NCI-H2107 (cell line): ENCODE data around the gene TMEM14B.
"Not testable (repeated sequence)": the region's sequence is repeated elsewhere in the genome, so short reads cannot be mapped to it uniquely, and the experiment has no call there.

ENCODE experiments used
- DNase-seq: peaks from one replicate; lab custom pipeline; 2025; lab: John Stamatoyannopoulos, UW

The TMEM14B gene

GRCh38 chr6:10746915-10747250, 722 bp upstream of the TMEM14B start:
- DNase-seq = peak; percentile 42

- no peak for DNase-seq
Measured at GRCh38 chr6:10749734-10750133, 2.1 kb downstream of the TMEM14B start.

GRCh38 chr6:10750568-10750967, 3.0 kb downstream of the TMEM14B start:
- DNase-seq = not testable (repeated sequence)

- DNase-seq = not testable (repeated sequence)
Measured at GRCh38 chr6:10751757-10752156, 4.2 kb downstream of the TMEM14B start.

DNA sequence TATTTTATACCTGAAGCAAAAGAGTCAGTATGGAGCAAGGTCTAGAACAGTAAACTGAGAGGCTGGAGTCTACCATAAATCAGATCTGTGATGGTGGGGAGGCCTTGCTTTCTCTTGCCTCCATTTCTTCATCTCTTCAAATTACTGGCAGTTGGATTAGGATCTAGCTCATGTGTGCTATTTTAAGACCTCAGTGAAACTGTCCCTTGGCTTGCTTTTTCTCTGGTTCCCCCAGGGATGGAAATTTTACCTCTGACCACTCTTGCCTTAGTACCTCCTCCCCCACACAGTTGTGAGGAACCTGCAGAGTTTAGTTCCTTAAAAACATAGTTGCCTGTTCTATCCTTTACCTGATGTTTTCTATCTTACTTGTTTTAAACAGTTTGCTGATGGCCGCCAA, 8.5 kb downstream of the TMEM14B start:
- no peak for DNase-seq

DNA sequence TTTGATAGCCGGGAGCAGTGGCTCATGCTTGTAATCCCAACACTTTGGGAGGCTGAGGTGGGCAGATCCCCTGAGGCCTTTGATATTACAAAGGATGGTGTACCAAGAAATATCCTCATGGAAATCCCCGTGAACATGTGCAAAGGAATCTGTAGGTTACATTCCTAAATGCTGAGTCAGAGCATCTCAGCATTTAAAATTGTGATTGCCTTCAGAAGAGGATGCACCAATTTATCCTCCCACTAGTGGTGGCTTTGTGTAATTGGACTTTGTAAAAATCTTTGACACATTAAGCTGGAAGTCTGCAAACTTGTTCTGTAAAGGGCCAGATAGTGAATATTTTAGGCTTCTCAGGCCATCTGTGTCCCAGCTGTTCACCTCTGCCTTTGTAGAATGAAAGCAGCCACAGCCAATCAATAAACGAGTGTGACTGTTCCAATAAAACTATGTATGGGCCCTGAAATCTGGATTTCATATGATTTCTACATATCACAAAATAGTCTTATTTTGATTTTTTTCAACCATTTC, 11.8 kb downstream of the TMEM14B start:
- no peak for DNase-seq

DNA sequence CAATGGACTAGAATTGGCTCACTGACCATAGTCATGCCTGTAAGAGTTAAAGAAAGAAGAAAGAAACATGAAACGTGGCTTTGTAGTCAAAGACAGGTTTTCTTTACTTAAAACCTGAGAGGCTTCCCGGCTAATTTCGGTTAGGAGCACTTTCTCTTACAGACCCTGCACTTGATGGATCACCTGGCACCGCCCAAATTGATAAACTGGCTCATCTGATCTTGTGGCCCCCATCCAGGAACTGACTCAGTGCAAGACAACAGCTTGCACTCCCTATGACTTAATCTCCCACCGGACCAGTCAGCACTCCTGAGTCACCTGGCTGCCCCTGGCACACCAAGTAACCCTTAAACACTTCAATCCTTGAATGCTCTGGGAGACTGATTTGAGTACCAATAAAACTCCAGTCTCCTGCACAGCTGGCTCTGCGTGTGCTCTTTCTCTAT, 12.3 kb downstream of the TMEM14B start:
- DNase-seq = no peak

GRCh38 chr6:10763006-10763405, 15.4 kb downstream of the TMEM14B start:
- no peak for DNase-seq

DNA sequence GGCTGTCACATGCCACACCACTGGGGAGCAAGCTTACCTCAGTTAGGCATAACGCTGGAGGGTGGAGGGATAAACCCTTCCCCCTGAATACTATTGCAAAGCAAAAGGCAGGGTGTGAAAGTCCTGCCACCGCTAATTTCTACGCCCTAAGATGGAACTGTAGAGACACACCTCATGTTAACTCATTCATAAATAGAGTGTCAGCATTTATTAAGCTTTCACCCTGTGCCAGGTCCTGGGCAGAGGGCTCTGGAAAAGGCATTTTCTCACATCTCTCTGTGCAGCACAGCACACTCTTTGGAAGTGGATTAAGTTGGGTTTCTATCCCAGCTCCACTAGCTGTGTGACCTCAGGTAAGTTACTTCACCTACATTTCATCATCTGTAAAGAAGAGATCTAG, 21.8 kb downstream of the TMEM14B start:
- DNase-seq = no peak

- no peak for DNase-seq
Measured at GRCh38 chr6:10771371-10771894, 23.8 kb downstream of the TMEM14B start.

- no peak for DNase-seq
Measured at GRCh38 chr6:10778230-10778629, 30.6 kb downstream of the TMEM14B start.

DNA sequence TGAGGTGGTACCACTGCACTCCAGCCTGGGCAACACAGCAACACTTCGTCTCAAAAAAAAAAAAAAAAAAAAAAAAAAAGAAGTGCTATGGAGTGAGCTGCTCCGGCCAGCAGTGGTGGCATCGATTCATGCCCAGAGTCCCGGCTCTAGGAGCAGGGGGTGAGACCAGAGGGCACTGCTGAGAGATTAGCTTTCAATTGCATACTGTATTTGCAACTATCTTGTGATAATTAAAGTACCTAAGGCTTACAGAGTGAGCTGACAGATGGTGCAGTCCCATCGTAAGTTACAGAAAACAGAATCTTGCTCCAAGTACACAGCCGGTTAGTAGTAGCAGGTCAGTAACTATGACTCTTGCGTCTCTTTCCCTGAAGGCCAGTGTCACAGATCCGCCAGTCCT, 31.5 kb downstream of the TMEM14B start:
- no peak for DNase-seq

DNA sequence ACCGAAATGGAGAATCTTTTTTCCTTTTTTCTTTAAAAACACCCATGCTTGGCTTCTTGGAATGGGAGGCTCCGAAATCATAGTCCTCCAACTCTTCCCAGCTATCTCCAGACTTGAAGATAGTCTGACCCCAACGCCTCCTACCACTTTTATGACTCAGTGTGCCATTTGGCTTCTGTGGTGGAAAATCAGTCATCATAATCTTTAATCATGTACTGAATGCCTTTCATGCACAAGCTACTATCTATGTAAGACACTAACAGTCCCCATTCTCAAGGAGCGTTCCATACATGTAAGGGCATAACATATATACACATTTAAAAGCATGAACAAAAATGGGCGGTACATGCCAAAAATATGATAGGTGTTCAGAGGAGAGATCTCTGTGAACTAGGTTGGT, 44.1 kb downstream of the TMEM14B start:
- DNase-seq = no peak

DNA sequence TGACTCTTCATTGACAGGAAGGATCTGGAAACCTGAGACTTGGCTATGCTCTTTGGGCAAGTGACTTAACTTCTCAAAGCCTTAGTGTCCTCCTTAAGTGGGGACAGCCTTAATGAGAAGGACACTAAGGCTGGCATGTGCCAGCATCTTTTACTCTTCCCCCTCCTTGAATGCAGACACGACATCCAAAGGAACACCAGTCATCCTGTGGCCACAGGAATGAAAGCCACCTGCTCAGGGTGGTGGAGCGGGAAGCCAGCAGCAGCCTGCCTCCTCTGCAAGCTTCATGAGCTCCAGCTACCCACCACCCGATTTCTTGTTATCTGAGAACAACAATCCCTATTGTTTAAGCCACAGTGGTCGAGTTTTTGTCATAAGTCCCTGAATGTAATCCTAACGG, 44.5 kb downstream of the TMEM14B start:
- DNase-seq = no peak

DNA sequence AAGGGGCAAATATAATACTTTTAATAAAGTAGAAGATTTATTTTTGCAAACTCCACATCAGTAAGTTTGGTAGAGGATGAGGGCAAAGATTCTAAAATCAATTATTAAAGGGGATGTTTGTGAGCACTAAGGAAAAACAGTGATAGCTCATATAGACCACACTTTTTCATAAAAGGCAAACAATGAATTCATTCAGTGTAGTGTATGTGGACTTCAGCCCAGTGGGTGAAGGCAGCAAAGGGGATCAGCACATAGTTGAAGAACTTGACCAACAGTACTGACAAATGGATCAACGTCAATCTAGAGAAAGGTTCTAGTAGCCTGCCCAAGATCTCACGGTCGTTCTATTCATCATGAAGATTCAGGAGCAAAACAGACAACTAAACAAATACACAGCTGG, 45.4 kb downstream of the TMEM14B start:
- DNase-seq = no peak

GRCh38 chr6:10793695-10794094, 46.1 kb downstream of the TMEM14B start:
- DNase-seq = no peak

DNA sequence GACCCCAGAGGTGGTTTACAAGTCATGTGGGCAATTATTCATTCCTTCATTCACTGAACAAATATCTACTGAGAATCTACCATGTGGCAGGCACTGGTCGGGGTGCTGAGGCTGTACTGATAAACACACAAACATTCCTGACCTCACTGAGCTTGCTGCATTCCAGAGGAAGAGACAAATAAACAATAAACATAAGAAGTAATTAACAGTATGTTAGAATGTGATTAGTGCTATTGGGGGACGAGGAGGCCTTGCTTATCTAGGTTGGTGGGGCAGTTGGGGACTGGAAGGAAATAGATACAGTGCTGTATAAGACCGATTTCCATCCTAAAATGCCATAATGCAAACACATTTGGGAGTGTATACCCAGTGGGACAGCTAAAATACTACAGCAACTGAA, 46.6 kb downstream of the TMEM14B start:
- no peak for DNase-seq

DNA sequence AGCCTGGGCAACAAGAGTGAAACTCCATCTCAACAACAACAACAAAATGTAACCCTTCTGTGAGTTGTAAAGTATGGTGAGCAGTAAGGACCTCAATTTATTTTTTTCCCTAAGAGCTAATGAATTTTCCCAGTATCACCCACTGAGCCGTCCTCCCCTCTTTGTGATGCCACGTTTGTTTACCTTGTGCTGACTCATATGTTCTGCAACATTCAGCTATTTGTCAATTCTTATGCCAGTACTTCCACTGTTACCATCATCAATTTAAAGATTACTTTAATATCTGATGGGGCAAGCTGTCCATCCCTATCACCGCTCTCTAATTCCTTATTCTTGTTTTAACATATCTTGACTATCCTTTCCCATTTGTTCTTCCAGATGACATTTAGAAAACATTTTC, 53.2 kb downstream of the TMEM14B start:
- DNase-seq = no peak

DNA sequence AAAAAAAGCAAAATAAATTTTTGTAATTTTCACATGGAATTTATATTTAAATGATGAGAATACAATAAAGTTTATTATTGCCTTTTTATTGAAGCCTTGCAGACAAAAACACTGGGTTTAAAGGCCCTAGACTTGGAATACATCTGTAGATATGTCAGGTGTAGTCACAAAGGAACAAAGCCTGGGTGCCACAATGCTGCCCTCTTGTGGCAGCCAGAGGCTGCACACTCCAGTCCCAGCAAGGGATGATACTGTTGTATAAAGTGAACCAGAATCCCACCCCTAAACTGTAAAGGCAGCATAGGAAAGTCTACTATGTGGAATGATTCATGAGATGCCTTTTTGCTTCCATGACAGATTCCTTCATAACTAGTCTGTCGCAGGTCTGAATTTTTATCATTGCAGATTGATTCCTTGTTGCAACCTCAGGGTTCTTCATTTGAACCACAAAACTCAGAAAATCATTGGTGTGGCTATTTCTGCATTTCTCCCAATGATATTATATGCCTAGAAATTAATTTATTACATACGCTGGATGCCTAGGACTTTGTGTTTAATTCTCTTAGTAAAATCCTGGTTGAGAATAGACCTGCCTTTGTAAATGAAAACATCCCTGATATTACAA, 53.7 kb downstream of the TMEM14B start:
- DNase-seq = peak; percentile 4
